Keratinocyte (primary cell): ENCODE results near the gene NDUFA13.

Experiments
- EZH2 ChIP-seq: IDR thresholded peaks from one replicate; pipeline ENCODE4 v1.6.1; 2012; ENCODE audit warnings: inconsistent platforms, mild to moderate bottlenecking, low read length, moderate library complexity
- TF ChIP-seq, protein P1 (sequence below), 3 experiments: IDR thresholded peaks in 1 of 3; conservative IDR thresholded peaks in 1 of 3; optimal IDR thresholded peaks in 1 of 3; 2 replicates in 2 of 3; 3 replicates in 1 of 3; pipeline versions ENCODE3 to v1.5.1; 2011; ENCODE audit warnings: low read length in 3 of 3, mild to moderate bottlenecking in 3 of 3, moderate library complexity in 2 of 3, control low read depth in 1 of 3, inconsistent platforms in 1 of 3; ENCODE audit not compliant: insufficient read depth in 2 of 3; ENCODE audit errors: extremely low read depth in 1 of 3

DNA sequence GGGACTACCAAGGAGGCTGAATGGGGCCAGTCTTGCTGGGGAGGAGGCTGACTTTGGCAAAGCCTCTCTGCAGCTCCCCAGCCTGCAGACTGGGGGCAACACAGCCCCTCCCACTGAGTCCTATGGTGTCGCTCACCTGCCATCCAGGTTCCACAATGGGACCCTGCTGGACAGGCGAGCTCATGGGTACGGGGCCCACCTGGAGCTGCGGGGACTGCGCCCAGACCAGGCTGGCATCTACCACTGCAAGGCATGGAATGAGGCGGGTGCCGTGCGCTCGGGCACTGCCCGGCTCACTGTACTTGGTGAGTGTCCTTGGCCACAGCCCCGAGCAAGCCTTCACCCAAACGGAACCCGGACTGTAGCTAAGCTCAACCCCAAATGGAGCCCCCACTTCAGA is 27.1 kb downstream of the NDUFA13 start:
- TF ChIP-seq, protein P1, sequence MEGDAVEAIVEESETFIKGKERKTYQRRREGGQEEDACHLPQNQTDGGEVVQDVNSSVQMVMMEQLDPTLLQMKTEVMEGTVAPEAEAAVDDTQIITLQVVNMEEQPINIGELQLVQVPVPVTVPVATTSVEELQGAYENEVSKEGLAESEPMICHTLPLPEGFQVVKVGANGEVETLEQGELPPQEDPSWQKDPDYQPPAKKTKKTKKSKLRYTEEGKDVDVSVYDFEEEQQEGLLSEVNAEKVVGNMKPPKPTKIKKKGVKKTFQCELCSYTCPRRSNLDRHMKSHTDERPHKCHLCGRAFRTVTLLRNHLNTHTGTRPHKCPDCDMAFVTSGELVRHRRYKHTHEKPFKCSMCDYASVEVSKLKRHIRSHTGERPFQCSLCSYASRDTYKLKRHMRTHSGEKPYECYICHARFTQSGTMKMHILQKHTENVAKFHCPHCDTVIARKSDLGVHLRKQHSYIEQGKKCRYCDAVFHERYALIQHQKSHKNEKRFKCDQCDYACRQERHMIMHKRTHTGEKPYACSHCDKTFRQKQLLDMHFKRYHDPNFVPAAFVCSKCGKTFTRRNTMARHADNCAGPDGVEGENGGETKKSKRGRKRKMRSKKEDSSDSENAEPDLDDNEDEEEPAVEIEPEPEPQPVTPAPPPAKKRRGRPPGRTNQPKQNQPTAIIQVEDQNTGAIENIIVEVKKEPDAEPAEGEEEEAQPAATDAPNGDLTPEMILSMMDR (optimal IDR thresholded peaks at IDR 0.05 in 1 of 3, IDR thresholded peaks at IDR 0.05 in 1 of 3, conservative IDR thresholded peaks at IDR 0.05 in 1 of 3; ENCODE audit: extremely low read depth in 1 of 3, insufficient read depth in 2 of 3, low read length in 3 of 3): no peak
- no peak for TF ChIP-seq EZH2
